Large intestine (tissue), 3 donors: ENCODE results near the gene MAP4K3. TPM values are rescaled to one million over a fixed set of nuclear protein-coding genes. Genes with fewer than 3 reads are reported as not detected.

ENCODE experiments used
- DNase-seq, 2 donors: peaks; one replicate each; pipeline versions ENCODE4 v3.0.0 to v3.0.0-alpha.2; 2013
- H3K27ac ChIP-seq: one replicate; pipeline ENCODE4 v1.5.1; 2013; ENCODE audit warnings: low read length
- H3K27me3 ChIP-seq: 2 replicates; pipeline ENCODE4 v1.6.1; 2013; ENCODE audit warnings: low read length; ENCODE audit not compliant: control insufficient read depth, insufficient read depth
- H3K36me3 ChIP-seq: 2 replicates; pipeline ENCODE4 v1.6.1; 2013; ENCODE audit warnings: low read length; ENCODE audit not compliant: control insufficient read depth, insufficient read depth
- H3K4me1 ChIP-seq: one replicate; pipeline ENCODE4 v1.6.1; 2013; ENCODE audit warnings: low read length; ENCODE audit not compliant: control insufficient read depth, insufficient read depth
- H3K4me3 ChIP-seq: one replicate; pipeline ENCODE4 v1.5.1; 2013; ENCODE audit warnings: low read length
- H3K9me3 ChIP-seq: one replicate; pipeline ENCODE4 v1.6.1; 2013; ENCODE audit warnings: mild to moderate bottlenecking, low read depth, low read length, moderate library complexity; ENCODE audit not compliant: control insufficient read depth
- WGBS: methylation state at CpG from one replicate; pipeline ENCODE4 v1.1.5; 2013; ENCODE audit warnings: low lambda C conversion rate; ENCODE audit not compliant: insufficient coverage; 5-methylcytosine and 5-hydroxymethylcytosine counted together
- polyA plus RNA-seq: library from polyadenylated mRNA; unstranded; fragments of 120-200 nt; gene quantifications from one replicate; pipeline ENCODE4 v1.2.1, GENCODE V29; 2013

Gene MAP4K3
- polyA plus RNA-seq, 1 donor = 31.4 TPM

- H3K9me3 ChIP-seq = no peaks in the 10 kb centered on the region
- H3K36me3 ChIP-seq = peaks cover 17% of the 10 kb centered on the region
- DNase-seq = no peak
- no peaks in the 10 kb centered on the region for H3K27me3 ChIP-seq
- H3K4me1 ChIP-seq = no peaks in the 10 kb centered on the region
- no peak overlapping the region for H3K27ac ChIP-seq
- H3K4me3 ChIP-seq = no peak overlapping the region
- WGBS = 92% methylated on average over 2 of the region's 3 CpGs
Measured at GRCh38 chr2:39269941-39270340, 167.1 kb downstream of the MAP4K3 start.

DNA sequence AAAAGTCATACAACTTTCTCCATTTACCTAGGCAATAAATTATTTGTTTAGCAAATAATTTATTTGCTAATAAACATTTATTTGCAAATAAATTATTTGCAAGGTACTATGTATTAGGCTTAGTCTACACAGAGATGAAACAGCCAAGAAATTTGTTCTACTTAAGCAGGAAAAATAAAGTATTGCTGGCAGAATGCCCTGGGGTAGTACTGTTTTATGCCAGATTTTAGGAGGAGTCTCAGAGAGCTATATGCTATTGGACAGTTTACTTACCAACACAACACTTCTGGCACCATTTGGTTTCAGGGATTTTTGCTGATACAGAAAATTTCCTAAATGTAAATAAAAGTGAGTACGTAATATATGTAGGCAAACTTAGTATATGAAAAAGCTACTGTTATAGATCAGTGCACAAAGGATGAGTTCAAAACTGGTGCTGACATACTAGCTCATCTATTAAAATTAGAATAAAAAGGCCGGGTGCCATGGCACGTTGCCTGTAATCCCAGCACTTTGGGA lies 170.1 kb downstream of the MAP4K3 start:
- H3K27ac ChIP-seq = no peak overlapping the region
- no peaks in the 10 kb centered on the region for H3K27me3 ChIP-seq
- WGBS = no CpG with 5 or more reads among the region's 3 CpGs
- DNase-seq = no peak
- no peak overlapping the region for H3K4me3 ChIP-seq
- H3K4me1 ChIP-seq = no peaks in the 10 kb centered on the region
- H3K36me3 ChIP-seq = peaks cover 19% of the 10 kb centered on the region
- no peaks in the 10 kb centered on the region for H3K9me3 ChIP-seq

DNA sequence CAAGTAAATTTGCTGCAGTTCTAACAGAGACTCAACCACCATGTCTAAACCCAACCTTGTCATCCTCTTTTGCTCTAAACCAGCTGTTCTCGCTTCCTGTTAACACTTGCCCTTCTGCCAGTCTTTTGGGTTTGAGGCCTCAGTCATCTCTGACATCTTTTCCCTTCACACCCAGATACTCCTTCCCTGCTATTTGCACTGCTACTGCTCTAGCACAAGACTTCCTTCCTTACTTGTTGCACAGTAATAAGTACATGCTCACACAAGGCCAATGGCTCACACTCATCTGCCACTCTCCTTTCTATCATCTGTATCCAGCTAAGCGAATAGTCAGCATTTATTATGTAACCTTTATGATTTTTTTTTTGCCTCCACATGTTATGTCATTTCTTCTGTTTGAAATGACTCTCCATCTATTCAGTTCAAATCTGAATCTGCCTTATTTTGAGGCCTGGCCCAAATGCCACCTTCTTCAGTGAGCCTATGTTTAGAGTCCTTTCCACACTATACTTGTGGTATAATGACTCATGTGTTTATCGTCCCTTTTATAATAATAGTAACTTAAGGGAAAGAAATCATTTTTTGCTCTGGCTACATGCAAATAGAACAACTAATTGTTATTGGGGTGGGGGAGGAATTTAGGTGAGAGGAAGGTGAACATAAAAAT lies 170.8 kb downstream of the MAP4K3 start:
- Histone ChIP-seq H3K27me3 (no peaks in the 10 kb centered on the region), H3K4me1 (no peaks in the 10 kb centered on the region)
- 88% methylated on average over 3 of the region's 3 CpGs for WGBS

GRCh38 chr2:39265315-39265714 lies 171.8 kb downstream of the MAP4K3 start:
- Histone ChIP-seq H3K9me3 (no peaks in the 10 kb centered on the region), H3K36me3 (peaks cover 20% of the 10 kb centered on the region), H3K27me3 (no peaks in the 10 kb centered on the region), H3K27ac (no peak overlapping the region), H3K4me1 (no peaks in the 10 kb centered on the region), H3K4me3 (no peak overlapping the region)
- WGBS = no CpG with 5 or more reads among the region's 2 CpGs
- no peak for DNase-seq

More for the DNA sequence above, 170.8 kb downstream of the MAP4K3 start:
- Histone ChIP-seq H3K4me3 (no peak overlapping the region), H3K9me3 (no peaks in the 10 kb centered on the region), H3K36me3 (peaks cover 15% of the 10 kb centered on the region), H3K27ac (no peak overlapping the region)
- no peak for DNase-seq

DNA sequence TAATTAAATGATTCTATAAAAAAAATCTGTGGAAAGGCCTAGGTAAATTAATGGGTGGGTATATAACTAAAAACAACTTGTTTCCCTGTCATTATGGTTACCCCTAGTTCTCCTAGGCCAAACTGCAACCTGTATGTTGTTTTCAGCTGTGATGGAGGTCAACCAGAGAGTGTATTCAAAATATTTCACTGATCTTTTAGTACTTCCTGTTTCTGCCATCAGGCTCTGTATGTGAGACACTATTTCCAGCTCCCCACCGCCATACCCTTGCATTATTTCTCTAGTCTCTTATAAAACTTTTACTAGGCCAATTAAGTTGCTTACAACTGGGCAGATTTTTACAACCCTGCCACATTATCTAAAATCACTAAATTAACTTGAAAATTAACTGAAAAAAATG lies 172.4 kb downstream of the MAP4K3 start:
- no peaks in the 10 kb centered on the region for H3K9me3 ChIP-seq
- no peak for DNase-seq
- H3K36me3 ChIP-seq = peaks cover 24% of the 10 kb centered on the region
- no peak overlapping the region for H3K4me3 ChIP-seq
- WGBS = 100% methylated on average over 1 of the region's 1 CpG
- H3K27ac ChIP-seq = no peak overlapping the region
- H3K27me3 ChIP-seq = no peaks in the 10 kb centered on the region
- H3K4me1 ChIP-seq = no peaks in the 10 kb centered on the region

DNA sequence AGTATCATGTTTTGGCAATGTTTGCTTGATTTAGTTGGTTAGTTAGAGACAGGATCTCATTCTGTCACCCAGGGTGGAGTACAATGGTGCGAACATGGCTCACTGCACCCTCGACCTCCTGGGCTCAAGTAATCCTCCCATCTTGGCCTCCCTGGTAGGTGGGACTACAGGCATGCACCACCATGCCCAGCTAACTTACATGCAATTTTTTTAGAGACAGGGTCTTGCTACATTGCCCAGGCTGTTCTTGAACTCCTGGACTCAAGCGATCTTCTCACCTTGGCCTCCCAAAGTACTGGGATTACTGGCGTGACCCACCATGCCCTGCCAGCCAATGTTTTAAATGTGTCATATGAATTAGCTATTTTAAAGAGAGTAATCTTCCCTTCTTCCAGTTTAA lies 177.0 kb downstream of the MAP4K3 start:
- H3K4me1 ChIP-seq = no peaks in the 10 kb centered on the region
- H3K27me3 ChIP-seq = no peaks in the 10 kb centered on the region
- H3K4me3 ChIP-seq = no peak overlapping the region
- DNase-seq = no peak
- no peak overlapping the region for H3K27ac ChIP-seq
- WGBS = no CpG with 5 or more reads among the region's 4 CpGs
- H3K36me3 ChIP-seq = peaks cover 35% of the 10 kb centered on the region
- H3K9me3 ChIP-seq = no peaks in the 10 kb centered on the region

- Histone ChIP-seq H3K27ac (no peak overlapping the region), H3K9me3 (peaks cover 3% of the 10 kb centered on the region), H3K4me1 (no peaks in the 10 kb centered on the region), H3K27me3 (no peaks in the 10 kb centered on the region), H3K4me3 (no peak overlapping the region), H3K36me3 (peaks cover 61% of the 10 kb centered on the region)
- DNase-seq = no peak
Measured at GRCh38 chr2:39256040-39256439, 181.0 kb downstream of the MAP4K3 start.

DNA sequence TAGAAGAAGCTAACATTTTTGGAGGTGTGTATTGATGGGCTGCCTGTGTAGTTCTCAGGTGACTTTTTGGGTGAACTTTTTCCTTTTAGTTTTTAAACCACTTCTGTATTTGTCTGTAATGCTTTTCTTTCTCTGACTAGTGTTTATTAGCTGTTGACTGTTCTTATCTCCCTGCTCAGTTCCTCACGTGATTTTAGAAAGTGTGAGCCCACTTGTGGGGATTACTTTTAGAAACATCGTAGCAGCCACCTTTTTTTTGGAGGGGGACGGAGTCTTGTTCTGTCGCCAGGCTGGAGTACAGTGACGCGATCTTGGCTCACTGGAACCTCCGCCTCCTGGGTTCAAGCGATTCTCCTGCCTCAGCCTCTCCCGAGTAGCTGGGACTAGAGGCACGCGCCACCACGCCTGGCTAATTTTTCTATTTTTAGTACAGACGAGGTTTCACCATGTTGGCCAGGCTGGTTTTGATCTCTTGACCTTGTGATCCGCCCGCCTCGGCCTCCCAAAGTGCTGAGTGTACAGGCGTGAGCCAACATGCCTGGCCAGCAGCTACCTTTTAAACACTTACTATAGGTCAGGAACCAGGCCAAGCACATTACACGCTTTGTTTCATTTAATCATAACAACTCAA lies 184.1 kb downstream of the MAP4K3 start:
- no peaks in the 10 kb centered on the region for H3K4me1 ChIP-seq
- WGBS = 83% methylated on average over 2 of the region's 18 CpGs
- DNase-seq = no peak
- H3K27ac ChIP-seq = no peak overlapping the region
- H3K27me3 ChIP-seq = no peaks in the 10 kb centered on the region
- peaks cover 3% of the 10 kb centered on the region for H3K9me3 ChIP-seq
- H3K4me3 ChIP-seq = no peak overlapping the region
- peaks cover 52% of the 10 kb centered on the region for H3K36me3 ChIP-seq

- Histone ChIP-seq H3K36me3 (peaks cover 24% of the 10 kb centered on the region), H3K9me3 (peaks cover 15% of the 10 kb centered on the region), H3K4me3 (no peak overlapping the region), H3K27me3 (no peaks in the 10 kb centered on the region), H3K27ac (no peak overlapping the region), H3K4me1 (no peaks in the 10 kb centered on the region)
- DNase-seq = no peak
- WGBS = no CpG with 5 or more reads among the region's 6 CpGs
Measured at GRCh38 chr2:39247512-39248043, 189.5 kb downstream of the MAP4K3 start.

DNA sequence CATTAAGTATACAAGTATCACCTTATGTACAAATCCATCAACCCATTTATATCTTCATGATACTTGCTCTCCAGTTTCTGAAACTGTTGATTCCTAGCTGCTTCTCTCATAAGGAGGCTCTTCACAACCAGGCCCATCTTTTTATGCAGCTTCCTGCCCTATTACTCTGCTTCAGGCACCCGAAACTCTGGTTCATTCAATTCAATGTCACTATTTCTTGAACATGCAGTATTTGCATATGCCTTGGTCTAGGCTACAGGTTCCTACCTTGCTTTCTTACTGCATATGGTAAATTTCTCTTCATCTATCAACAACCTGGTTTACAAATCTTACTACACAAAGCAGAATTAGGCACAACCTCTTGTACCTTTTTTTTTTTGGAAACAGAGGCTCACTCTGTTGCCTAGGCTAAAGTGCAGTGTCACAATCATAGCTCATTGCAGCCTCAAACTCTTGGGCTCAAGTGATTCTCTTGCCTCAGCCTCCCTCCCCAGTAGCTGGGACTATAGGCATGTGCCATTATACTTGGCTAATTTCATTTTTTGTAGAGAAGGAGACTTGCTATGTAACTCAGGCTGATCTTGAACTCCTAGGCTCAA lies 190.6 kb downstream of the MAP4K3 start:
- Histone ChIP-seq H3K4me1 (no peaks in the 10 kb centered on the region), H3K27ac (no peak overlapping the region), H3K27me3 (no peaks in the 10 kb centered on the region), H3K9me3 (peaks cover 15% of the 10 kb centered on the region), H3K36me3 (peaks cover 14% of the 10 kb centered on the region), H3K4me3 (no peak overlapping the region)
- no peak for DNase-seq
- WGBS = no CpG with 5 or more reads among the region's 1 CpG
